Naive thymus-derived CD8-positive, alpha-beta T cell (primary cell): ENCODE measurements around the gene LACTBL1. TPM values are rescaled to one million over a fixed set of nuclear protein-coding genes. Genes with fewer than 3 reads are reported as not detected.
"Not testable (repeated sequence)": the region's sequence is repeated elsewhere in the genome, so short reads cannot be mapped to it uniquely, and the experiment has no call there.

ENCODE experiments used
- ATAC-seq, 2 donors: fragments of 150-1000 bp; cut with Tn5 transposase in 1 of 2; sonication (Bioruptor Pico), chemical (Tn5 transposase) in 1 of 2; 1 replicate in 1 of 2; 2 replicates in 1 of 2; pipeline ENCODE4 v1.10.0; 2021; ENCODE audit warnings: mild to moderate bottlenecking in 2 of 2, moderate library complexity in 2 of 2
- POLR2A ChIA-PET: fragments of 350-600 bp; sonication (Branson Sonifier 250); formaldehyde crosslinking; loops from one replicate; lab custom pipeline; 2021; ENCODE audit warnings: antibody characterized with exemption; lab: Charles Lee
- DNase-seq, 10 donors: peaks; one replicate each; pipeline versions ENCODE4 v3.0.0 to v3.0.0-alpha.2; 2020 to 2022
- H3K27ac Mint-ChIP-seq, 10 donors: one replicate each; pipeline ENCODE4 v1.8.0; 2020 to 2022; ENCODE audit warnings: mild to moderate bottlenecking in 10 of 10, mixed read lengths in 10 of 10, moderate library complexity in 4 of 10, inconsistent platforms in 1 of 10
- H3K27me3 Mint-ChIP-seq, 5 donors: one replicate each; pipeline ENCODE4 v1.8.0; 2021 to 2022; ENCODE audit warnings: mixed read lengths in 5 of 5
- H3K36me3 Mint-ChIP-seq, 3 donors: one replicate each; pipeline ENCODE4 v1.8.0; 2020 to 2022; ENCODE audit warnings: mixed read lengths in 3 of 3, mild to moderate bottlenecking in 2 of 3, inconsistent platforms in 1 of 3
- H3K4me1 Mint-ChIP-seq, 4 donors: one replicate each; pipeline ENCODE4 v1.8.0; 2021 to 2022; ENCODE audit warnings: mixed read lengths in 4 of 4
- H3K4me3 Mint-ChIP-seq, 10 donors: one replicate each; pipeline ENCODE4 v1.8.0; 2020 to 2022; ENCODE audit warnings: mild to moderate bottlenecking in 10 of 10, mixed read lengths in 10 of 10, moderate library complexity in 6 of 10, inconsistent platforms in 1 of 10
- H3K9me3 Mint-ChIP-seq, 9 donors: one replicate each; pipeline ENCODE4 v1.8.0; 2020 to 2022; ENCODE audit warnings: mixed read lengths in 9 of 9, mild to moderate bottlenecking in 3 of 9, inconsistent platforms in 1 of 9, moderate library complexity in 1 of 9
- polyA plus RNA-seq, 3 donors: library from polyadenylated mRNA; unstranded; fragments of 300-500 nt; fragmentation: Illumina TruSeq; gene quantifications; one replicate each; pipeline ENCODE4 v1.2.3, GENCODE V29; 2021
- total RNA-seq, 8 experiments: library from RNA in 2 of 8; stranded (reverse) in 2 of 8; gene quantifications; one replicate each; pipeline ENCODE4 v1.2.3 and lab custom pipeline; 2021 to 2026

The LACTBL1 gene
- total and polyA plus RNA-seq, 5 experiments from 2014 or later: not detected

DNA sequence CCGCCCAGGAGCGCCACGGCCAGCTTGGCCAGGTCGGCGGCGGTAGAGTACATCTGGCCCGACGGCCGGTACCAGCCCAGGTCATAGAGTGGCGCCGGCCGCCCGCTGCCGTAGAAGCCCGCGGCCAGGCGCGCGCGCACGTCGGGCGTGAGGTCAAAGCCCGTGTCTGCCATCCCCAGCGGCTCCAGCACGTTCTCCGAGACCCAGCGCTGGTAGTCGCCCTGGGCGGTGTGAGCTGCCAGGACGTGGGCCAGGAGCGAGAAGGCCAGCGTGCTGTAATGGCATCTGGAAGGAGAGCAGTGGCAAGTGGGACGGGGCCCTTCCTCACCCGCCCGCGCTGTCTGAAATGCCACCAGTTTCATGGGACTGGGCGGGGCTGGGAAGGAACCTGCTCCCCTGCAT, 18.9 kb downstream of the LACTBL1 start:
- Mint-ChIP-seq H3K9me3 (peaks cover 0 to 6% (median 0%) of the 10 kb centered on the region in 9 donors), H3K27me3 (peaks cover 11 to 41% (median 33%) of the 10 kb centered on the region in 5 donors), H3K4me3 (no peak overlapping the region), H3K36me3 (peaks cover 0 to 2% (median 0%) of the 10 kb centered on the region in 3 donors), H3K4me1 (peaks cover 0 to 2% (median 0%) of the 10 kb centered on the region in 4 donors), H3K27ac (no peak overlapping the region)
- DNase-seq (no peak), ATAC-seq (no peak)
- POLR2A ChIA-PET: no interaction called here

- POLR2A ChIA-PET: no interaction called here
- Mint-ChIP-seq H3K9me3 (peaks cover 0 to 6% (median 0%) of the 10 kb centered on the region in 9 donors), H3K4me3 (no peak overlapping the region), H3K4me1 (peaks cover 0 to 2% (median 0%) of the 10 kb centered on the region in 4 donors), H3K36me3 (peaks cover 0 to 2% (median 0%) of the 10 kb centered on the region in 3 donors), H3K27ac (no peak overlapping the region), H3K27me3 (peaks cover 11 to 41% (median 38%) of the 10 kb centered on the region in 5 donors)
- ATAC-seq (no peak), DNase-seq (no peak)
Measured at GRCh38 chr1:22953057-22953739, 19.5 kb downstream of the LACTBL1 start.

DNA sequence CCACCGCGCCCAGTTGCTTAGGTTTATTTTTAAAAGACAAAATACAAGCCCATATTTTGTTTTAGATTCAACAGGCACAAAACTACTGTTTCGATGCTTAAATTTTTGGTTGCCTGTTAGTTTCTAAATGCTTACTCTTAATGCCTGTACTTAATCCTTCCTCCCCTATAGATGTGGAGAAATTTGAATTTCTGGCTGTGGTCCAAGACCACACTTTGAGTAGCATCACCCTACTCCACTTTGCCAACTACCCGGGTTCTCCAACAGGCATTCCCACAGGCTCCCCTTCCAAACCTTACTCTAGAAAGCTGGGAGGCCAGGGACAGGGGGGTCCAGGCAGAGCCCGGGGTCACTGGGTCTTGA, 20.0 kb downstream of the LACTBL1 start:
- Mint-ChIP-seq H3K4me1 (peaks cover 0 to 2% (median 0%) of the 10 kb centered on the region in 4 donors), H3K4me3 (no peak overlapping the region), H3K9me3 (peaks cover 0 to 6% (median 0%) of the 10 kb centered on the region in 9 donors)

DNA sequence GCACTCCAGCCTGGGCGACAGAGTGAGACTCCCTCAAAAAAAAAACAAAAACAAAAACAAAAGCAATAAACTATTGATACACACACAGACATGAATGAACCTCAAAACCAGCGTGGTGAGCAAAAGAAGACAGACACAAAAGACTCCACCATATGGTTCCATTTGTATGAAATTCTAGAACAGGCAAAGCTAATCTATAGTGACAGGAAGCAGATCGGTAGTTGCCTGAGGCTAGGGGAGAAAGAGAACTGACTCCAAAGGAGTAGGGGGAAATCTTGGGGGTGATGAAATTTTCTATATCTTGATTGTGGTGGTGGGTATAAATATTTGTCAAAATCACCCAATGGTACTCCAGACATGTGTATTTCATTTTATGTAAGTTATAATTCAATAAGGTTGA, 20.9 kb downstream of the LACTBL1 start:
- ATAC-seq (no peak), DNase-seq (no peak)
- Mint-ChIP-seq H3K4me1 (peaks cover 0 to 2% (median 0%) of the 10 kb centered on the region in 4 donors), H3K27ac (peak overlapping the region in 1 of 10 donors; percentile 77), H3K9me3 (peaks cover 0 to 6% (median 0%) of the 10 kb centered on the region in 9 donors), H3K36me3 (peaks cover 0 to 2% (median 0%) of the 10 kb centered on the region in 3 donors), H3K4me3 (no peak overlapping the region), H3K27me3 (peaks cover 11 to 41% (median 37%) of the 10 kb centered on the region in 5 donors)
- POLR2A ChIA-PET: interaction anchor here (0.7 kb wide), 1 partner anchor 12 kb away, joined by 3 read pairs; no protein-coding TSS in a partner anchor

More for the DNA sequence above, 20.0 kb downstream of the LACTBL1 start:
- Mint-ChIP-seq H3K36me3 (peaks cover 0 to 2% (median 0%) of the 10 kb centered on the region in 3 donors), H3K27ac (no peak overlapping the region), H3K27me3 (peaks cover 11 to 41% (median 40%) of the 10 kb centered on the region in 5 donors)
- DNase-seq (no peak), ATAC-seq (no peak)
- POLR2A ChIA-PET: no interaction called here

GRCh38 chr1:22949822-22950331, 22.8 kb downstream of the LACTBL1 start:
- H3K27me3 Mint-ChIP-seq: peaks cover 14 to 40% (median 30%) of the 10 kb centered on the region in 5 donors
- POLR2A ChIA-PET: no interaction called here
- H3K36me3 Mint-ChIP-seq: peaks cover 0 to 2% (median 0%) of the 10 kb centered on the region in 3 donors
- no peak overlapping the region for H3K27ac Mint-ChIP-seq
- ATAC-seq (no peak), DNase-seq (no peak)
- H3K4me1 Mint-ChIP-seq: peaks cover 0 to 2% (median 0%) of the 10 kb centered on the region in 4 donors
- H3K9me3 Mint-ChIP-seq: peaks cover 0 to 6% (median 0%) of the 10 kb centered on the region in 9 donors
- H3K4me3 Mint-ChIP-seq: no peak overlapping the region

DNA sequence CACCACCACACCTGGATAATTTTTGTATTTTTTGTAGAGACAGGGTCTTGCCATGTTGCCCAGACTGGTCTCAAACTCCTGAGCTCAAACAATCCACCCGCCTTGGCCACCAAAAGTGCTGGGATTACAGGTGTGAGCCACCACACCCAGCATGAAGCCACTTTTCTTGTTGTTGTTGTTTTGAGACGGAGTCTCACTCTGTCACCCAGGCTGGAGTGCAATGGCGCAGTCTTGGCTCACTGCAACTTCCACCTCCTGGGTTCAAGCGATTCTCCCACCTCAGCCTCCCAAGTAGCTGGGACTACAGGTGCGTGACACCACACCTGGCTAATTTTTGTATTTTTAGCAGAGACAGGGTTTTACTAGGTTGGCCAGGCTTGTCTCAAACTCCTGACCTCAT, 27.5 kb downstream of the LACTBL1 start:
- not testable (repeated sequence) for H3K4me3 Mint-ChIP-seq, H3K4me1 Mint-ChIP-seq, H3K27ac Mint-ChIP-seq, ATAC-seq, DNase-seq, H3K36me3 Mint-ChIP-seq
- H3K9me3 Mint-ChIP-seq: peaks cover 8 to 26% (median 10%) of the 10 kb centered on the region in 9 donors
- H3K27me3 Mint-ChIP-seq: peaks cover 12 to 37% (median 27%) of the 10 kb centered on the region in 5 donors
- POLR2A ChIA-PET: interaction anchor here (0.5 kb wide), 1 partner anchor 680 kb away, joined by 3 read pairs; no protein-coding TSS in a partner anchor

GRCh38 chr1:22944346-22945055, 28.2 kb downstream of the LACTBL1 start:
- peaks cover 9 to 28% (median 15%) of the 10 kb centered on the region in 9 donors for H3K9me3 Mint-ChIP-seq
- ATAC-seq (no peak), DNase-seq (no peak)
- POLR2A ChIA-PET: interaction anchor here (0.5 kb wide), 1 partner anchor 680 kb away, joined by 3 read pairs; no protein-coding TSS in a partner anchor
- H3K4me1 Mint-ChIP-seq: no peaks in the 10 kb centered on the region
- peaks cover 0 to 13% (median 3%) of the 10 kb centered on the region in 3 donors for H3K36me3 Mint-ChIP-seq
- H3K27me3 Mint-ChIP-seq: peaks cover 12 to 35% (median 25%) of the 10 kb centered on the region in 5 donors
- no peak overlapping the region for H3K4me3 Mint-ChIP-seq
- no peak overlapping the region for H3K27ac Mint-ChIP-seq

- Mint-ChIP-seq H3K36me3 (peaks cover 0 to 14% (median 3%) of the 10 kb centered on the region in 3 donors), H3K4me1 (no peaks in the 10 kb centered on the region), H3K4me3 (no peak overlapping the region), H3K27me3 (peaks cover 13 to 32% (median 22%) of the 10 kb centered on the region in 5 donors), H3K27ac (no peak overlapping the region), H3K9me3 (peaks cover 9 to 31% (median 16%) of the 10 kb centered on the region in 9 donors)
- DNase-seq: no peak
- no peak for ATAC-seq
- POLR2A ChIA-PET: no interaction called here
Measured at GRCh38 chr1:22941257-22941656, 31.4 kb downstream of the LACTBL1 start.

- POLR2A ChIA-PET: no interaction called here
- Mint-ChIP-seq H3K4me3 (no peak overlapping the region), H3K27me3 (peaks cover 0 to 11% (median 3%) of the 10 kb centered on the region in 5 donors), H3K36me3 (peaks cover 0 to 14% (median 3%) of the 10 kb centered on the region in 3 donors), H3K4me1 (no peaks in the 10 kb centered on the region), H3K9me3 (peaks cover 7 to 24% (median 16%) of the 10 kb centered on the region in 9 donors), H3K27ac (no peak overlapping the region)
- ATAC-seq (no peak), DNase-seq (no peak)
Measured at GRCh38 chr1:22936681-22937080, 36.0 kb downstream of the LACTBL1 start.

DNA sequence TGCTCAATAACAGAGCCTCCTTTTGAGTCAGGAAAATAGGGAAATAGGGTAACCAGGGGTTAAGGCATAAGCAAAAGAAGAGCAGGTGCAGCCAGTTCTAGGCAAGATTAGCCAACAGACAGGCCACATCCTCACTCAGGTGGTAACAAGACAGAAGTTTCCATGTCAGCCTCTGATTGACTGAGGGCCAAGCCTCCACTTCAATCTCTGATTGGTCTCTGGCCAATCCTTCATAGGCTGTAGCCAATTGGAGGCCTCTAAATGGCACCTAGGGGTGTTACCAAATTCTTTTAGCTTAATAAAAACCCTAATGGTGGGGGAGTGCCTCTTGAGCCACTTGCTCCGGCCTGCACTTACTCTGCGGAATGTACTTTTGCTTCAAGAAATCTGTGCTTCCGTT, 37.2 kb downstream of the LACTBL1 start:
- peaks cover 2 to 11% (median 7%) of the 10 kb centered on the region in 9 donors for H3K9me3 Mint-ChIP-seq
- no peak overlapping the region for H3K27ac Mint-ChIP-seq
- H3K36me3 Mint-ChIP-seq: peaks cover 0 to 10% (median 2%) of the 10 kb centered on the region in 3 donors
- H3K4me1 Mint-ChIP-seq: no peaks in the 10 kb centered on the region
- ATAC-seq (no peak), DNase-seq (no peak)
- H3K4me3 Mint-ChIP-seq: no peak overlapping the region
- POLR2A ChIA-PET: no interaction called here
- H3K27me3 Mint-ChIP-seq: peaks cover 0 to 9% (median 3%) of the 10 kb centered on the region in 5 donors

GRCh38 chr1:22932803-22933470, 39.7 kb downstream of the LACTBL1 start:
- H3K27me3 Mint-ChIP-seq: peaks cover 2 to 26% (median 6%) of the 10 kb centered on the region in 5 donors
- no peak for ATAC-seq
- POLR2A ChIA-PET: no interaction called here
- no peaks in the 10 kb centered on the region for H3K9me3 Mint-ChIP-seq
- no peak for DNase-seq
- H3K4me3 Mint-ChIP-seq: no peak overlapping the region
- H3K27ac Mint-ChIP-seq: no peak overlapping the region
- peaks cover 0 to 5% (median 0%) of the 10 kb centered on the region in 3 donors for H3K36me3 Mint-ChIP-seq
- peaks cover 0 to 3% (median 0%) of the 10 kb centered on the region in 4 donors for H3K4me1 Mint-ChIP-seq
